Neural cell (in vitro differentiated cells): ENCODE data around the gene CASP6.

ENCODE experiments used
- CTCF ChIP-seq: fragments of 450-650 bp; IDR thresholded peaks from 2 replicates; pipeline ENCODE4 v1.5.1; 2014; ENCODE audit warnings: antibody characterized with exemption, mild to moderate bottlenecking, moderate library complexity; ENCODE audit not compliant: poor library complexity, severe bottlenecking
- MXI1 ChIP-seq: fragments of 450-650 bp; conservative IDR thresholded peaks from 2 replicates; pipeline ENCODE4 v1.6.1; 2014; ENCODE audit warnings: antibody characterized with exemption, mild to moderate bottlenecking; ENCODE audit not compliant: poor library complexity, severe bottlenecking
- POLR2AphosphoS5 ChIP-seq: IDR thresholded peaks from 2 replicates; pipeline ENCODE4 v1.6.1; 2012
- TAF1 ChIP-seq: IDR thresholded peaks from 2 replicates; pipeline ENCODE4 v1.6.1; 2012; ENCODE audit warnings: low read depth

DNA sequence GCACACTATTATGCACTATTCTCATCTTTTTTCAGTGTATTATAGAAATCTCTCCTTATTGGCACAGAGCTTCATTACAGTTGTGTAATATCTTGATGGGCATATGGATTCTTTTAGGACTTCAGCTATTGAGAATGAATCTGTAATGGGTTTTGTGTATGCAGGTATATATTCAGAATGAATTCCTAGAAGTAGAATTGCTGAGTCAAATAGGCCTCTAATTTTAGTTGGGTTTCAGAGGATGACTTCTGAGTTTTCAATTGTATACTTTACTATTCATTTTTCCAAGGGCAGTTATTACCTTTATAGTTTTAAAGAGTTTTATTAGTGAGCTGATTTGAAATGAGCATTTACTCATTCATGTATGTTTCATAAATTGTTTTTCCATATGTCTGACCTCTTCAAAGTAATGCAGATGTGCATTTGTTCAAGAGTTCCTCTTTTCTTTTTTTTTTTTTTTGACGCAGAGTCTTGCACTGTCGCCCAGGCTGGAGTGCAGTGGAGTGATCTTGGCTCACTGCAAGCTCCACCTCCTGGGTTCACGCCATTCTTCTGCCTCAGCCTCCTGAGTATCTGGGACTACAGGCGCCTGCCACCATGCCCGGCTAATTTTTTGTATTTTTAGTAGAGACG lies 19.5 kb downstream of the CASP6 start:
- no peak for TF ChIP-seq CTCF
- no peak for TF ChIP-seq MXI1
- no peak for TF ChIP-seq TAF1
- no peak for TF ChIP-seq POLR2AphosphoS5
